ENCODE results near the gene WWOX. TPM values are rescaled to one million over a fixed set of nuclear protein-coding genes. Genes with fewer than 3 reads are reported as not detected.
A peak's percentile ranks its signal among the peaks of the same experiment; 100 is the strongest.

The WWOX gene
- total RNA-seq, 1 experiment from 2014 or later: 15.6 TPM

DNA sequence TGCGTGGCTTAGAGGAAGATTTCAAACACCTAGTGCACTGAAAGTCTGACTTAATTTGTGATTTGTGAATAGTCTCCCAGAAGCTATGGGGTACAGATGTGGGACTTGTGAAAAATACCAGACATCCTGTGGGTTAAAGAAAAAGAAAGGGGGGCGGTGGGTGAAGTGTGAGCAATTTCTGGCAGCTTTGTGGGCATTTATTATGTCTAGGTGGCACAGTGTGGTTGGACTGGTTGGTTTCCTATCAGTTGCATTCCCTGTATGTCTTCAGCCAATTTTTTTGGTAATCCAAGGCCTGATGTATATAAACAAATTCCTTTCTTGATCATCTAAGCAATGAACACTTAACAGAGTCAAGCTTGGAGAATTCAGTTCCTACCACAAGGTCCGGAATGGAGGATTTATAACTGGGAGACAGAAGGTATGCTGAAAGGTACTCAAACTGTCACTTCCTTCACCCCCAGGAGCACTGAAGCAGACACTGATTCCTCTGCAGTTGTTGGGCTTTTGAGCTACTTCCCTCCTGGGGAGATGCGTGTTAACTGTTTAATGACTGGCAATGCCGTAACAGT is 211.6 kb downstream of the WWOX start:
- peaks cover 11% of the 10 kb centered on the region; the same call in 1 of the 2 replicates for H3K4me1 ChIP-seq (ENCODE audit: insufficient read depth, low read length)
- Mint-ChIP-seq H3K9me3 (no peaks in the 10 kb centered on the region), H3K4me3 (no peak overlapping the region), H3K27ac (peak overlapping the region in 2 of 3 experiments; percentile 9 to 37; a peak in 2 of 7 replicates), H3K4me1 (peaks cover 59% of the 10 kb centered on the region in 2 experiments), H3K36me3 (ENCODE audit: insufficient read depth in 1 of 3, low read depth in 3 of 3) (no peaks in the 10 kb centered on the region; a peak in 1 of 7 replicates), H3K27me3 (ENCODE audit: low read depth) (no peaks in the 10 kb centered on the region)
- WGBS (ENCODE audit: extremely low coverage, insufficient read length, low lambda C conversion rate): no CpG with 5 or more reads among the region's 5 CpGs
- no peak overlapping the region for H2BK20ac ChIP-seq (ENCODE audit: low read depth, low read length, poor library complexity, severe bottlenecking)
- H3K23ac ChIP-seq (ENCODE audit: insufficient read length, low read depth, low read length): no peak overlapping the region
- H2BK15ac ChIP-seq (ENCODE audit: low read depth, low read length): no peak overlapping the region
- no peak overlapping the region for H4K8ac ChIP-seq (replicated peaks; ENCODE audit: insufficient read length, low read depth, low read length)
- no peaks in the 10 kb centered on the region for H3K9me3 ChIP-seq (ENCODE audit: control insufficient read depth, low read depth, low read length)
- H2BK5ac ChIP-seq (ENCODE audit: insufficient read length, low read length): no peak overlapping the region
- H3K56ac ChIP-seq (ENCODE audit: insufficient read length, low read depth, low read length): no peak overlapping the region
- DNase-seq: peak; percentile 53
- no peaks in the 10 kb centered on the region for H3K79me1 ChIP-seq (ENCODE audit: insufficient read depth, low read depth, low read length, poor library complexity, severe bottlenecking)
- H4K5ac ChIP-seq (ENCODE audit: insufficient read length, low read depth, low read length): no peak overlapping the region
- H2BK120ac ChIP-seq (ENCODE audit: low read depth, low read length, poor library complexity, severe bottlenecking): no peak overlapping the region
- no peak overlapping the region for H3K4ac ChIP-seq (ENCODE audit: low read depth, low read length)
- H2AFZ ChIP-seq (ENCODE audit: low read length): no peak overlapping the region
- H3K18ac ChIP-seq (ENCODE audit: insufficient read length, low read depth, low read length): no peak overlapping the region
- no peak overlapping the region for H2BK12ac ChIP-seq (ENCODE audit: insufficient read length, low read depth, low read length)
- no peak overlapping the region for H2AK5ac ChIP-seq (ENCODE audit: insufficient read length, low read length)
- TF ChIP-seq, protein P1, sequence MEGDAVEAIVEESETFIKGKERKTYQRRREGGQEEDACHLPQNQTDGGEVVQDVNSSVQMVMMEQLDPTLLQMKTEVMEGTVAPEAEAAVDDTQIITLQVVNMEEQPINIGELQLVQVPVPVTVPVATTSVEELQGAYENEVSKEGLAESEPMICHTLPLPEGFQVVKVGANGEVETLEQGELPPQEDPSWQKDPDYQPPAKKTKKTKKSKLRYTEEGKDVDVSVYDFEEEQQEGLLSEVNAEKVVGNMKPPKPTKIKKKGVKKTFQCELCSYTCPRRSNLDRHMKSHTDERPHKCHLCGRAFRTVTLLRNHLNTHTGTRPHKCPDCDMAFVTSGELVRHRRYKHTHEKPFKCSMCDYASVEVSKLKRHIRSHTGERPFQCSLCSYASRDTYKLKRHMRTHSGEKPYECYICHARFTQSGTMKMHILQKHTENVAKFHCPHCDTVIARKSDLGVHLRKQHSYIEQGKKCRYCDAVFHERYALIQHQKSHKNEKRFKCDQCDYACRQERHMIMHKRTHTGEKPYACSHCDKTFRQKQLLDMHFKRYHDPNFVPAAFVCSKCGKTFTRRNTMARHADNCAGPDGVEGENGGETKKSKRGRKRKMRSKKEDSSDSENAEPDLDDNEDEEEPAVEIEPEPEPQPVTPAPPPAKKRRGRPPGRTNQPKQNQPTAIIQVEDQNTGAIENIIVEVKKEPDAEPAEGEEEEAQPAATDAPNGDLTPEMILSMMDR (conservative IDR thresholded peaks at IDR 0.05): no peak
- H3K27me3 ChIP-seq (ENCODE audit: insufficient read depth, low read length): no peaks in the 10 kb centered on the region
- H3K23me2 ChIP-seq (ENCODE audit: insufficient read length, low read depth, low read length, poor library complexity, severe bottlenecking): no peaks in the 10 kb centered on the region
- H3K27ac ChIP-seq (ENCODE audit: insufficient read length, low read depth, low read length): no peak overlapping the region
- H3K9ac ChIP-seq (ENCODE audit: extremely low read depth, insufficient read length, low read length): no peak overlapping the region
- H3T11ph ChIP-seq (ENCODE audit: low read length): no peak overlapping the region
- no peak overlapping the region for H3K14ac ChIP-seq (ENCODE audit: insufficient read depth, low read length)
- H4K91ac ChIP-seq (ENCODE audit: insufficient read length, low read depth, low read length): no peak overlapping the region
- no peaks in the 10 kb centered on the region for H3K79me2 ChIP-seq (ENCODE audit: insufficient read depth, low read length)
- no peaks in the 10 kb centered on the region for H4K20me1 ChIP-seq (ENCODE audit: control insufficient read depth, insufficient read depth, insufficient read length)
- H3K4me2 ChIP-seq (ENCODE audit: insufficient read depth, insufficient read length, low read length): no peak overlapping the region
